Right ventricle myocardium inferior (tissue), 1 donor: ENCODE data around the gene PPP2R2D. TPM values are rescaled to one million over a fixed set of nuclear protein-coding genes. Genes with fewer than 3 reads are reported as not detected.

Experiments
- ATAC-seq: fragments of 200-7000 bp; cut with Tn5 transposase; one replicate; pipeline ENCODE4 v1.9.1; 2020; ENCODE audit warnings: mild to moderate bottlenecking, moderate library complexity
- DNase-seq: peaks from one replicate; pipeline ENCODE4 v3.0.0; 2021; ENCODE audit errors: missing footprints
- intact Hi-C: fragments of 100-400 bp; cut with DNase I; formaldehyde crosslinking; loops from one replicate; pipeline ENCODE4 v1.11.0; 2022
- long read RNA-seq: library from polyadenylated mRNA; unstranded; transcript quantifications from one replicate; pipeline ENCODE4 v2.0.0, GENCODE V29; 2021
- total RNA-seq: library from RNA; stranded (reverse); fragmentation: NEBNext Ultra II Directional; extraction: Animal tissue kit (Norgen Biotek cat#: 25700); gene quantifications from one replicate; pipeline ENCODE4 v1.2.1, GENCODE V29; 2021
- donor health status: DM: no; HTN: yes; CAD: no; lungs with severe emphysema.

PPP2R2D gene
- 36.6 TPM for total RNA-seq
- long read RNA-seq, full-length matches to known transcripts: 17 of 31 reads
- long read RNA-seq, partial matches to known transcripts: 5 of 31 reads
- long read RNA-seq, other reads (novel, unspliced or antisense): 9 of 31 reads

DNA sequence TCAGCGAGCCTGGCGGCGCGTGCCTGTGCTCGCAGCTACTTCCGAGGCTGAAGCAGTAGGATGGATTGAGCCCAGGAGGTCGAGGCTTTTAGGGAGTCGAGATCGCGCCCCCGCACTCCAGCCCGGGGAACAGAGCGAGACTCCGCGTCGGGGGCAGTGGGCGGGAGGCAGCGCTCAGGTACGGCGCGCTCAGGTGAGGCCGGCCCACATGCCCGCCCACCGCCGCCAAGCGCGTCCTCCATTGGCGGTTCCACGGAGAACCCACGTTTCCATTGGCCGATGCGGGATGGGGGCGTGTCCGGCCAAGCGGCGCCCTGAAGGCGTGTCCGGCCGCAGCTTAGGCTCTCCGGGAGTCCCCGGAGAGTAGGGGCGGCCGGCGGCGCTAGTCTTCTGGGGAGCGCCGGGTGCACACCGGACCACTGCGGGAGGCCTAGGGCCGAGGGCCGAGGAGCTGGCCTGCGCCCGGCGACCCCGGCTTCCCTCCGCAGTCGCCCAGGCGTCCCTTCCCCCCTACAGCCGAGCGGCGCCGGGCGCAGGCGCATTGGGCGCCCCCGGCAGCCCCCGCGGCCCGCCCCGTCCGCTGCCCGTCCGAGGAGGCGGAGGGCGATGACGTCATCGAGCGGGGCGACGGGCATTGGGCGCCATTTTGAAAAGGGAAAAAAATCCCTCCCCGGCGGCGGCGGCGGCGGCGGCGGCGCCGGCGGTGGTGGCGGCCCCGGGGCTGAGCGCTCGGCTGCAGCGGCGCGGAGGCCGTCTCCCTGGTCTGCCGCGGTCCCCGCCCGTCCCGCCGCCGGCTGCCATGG, at the start of gene PPP2R2D:
Gene PPP2R2D, plus strand, starts transcription at position 659 of the 803 bp plus-strand sequence. Its CDS starts 141 bp downstream, at position 800.
- DNase-seq (peak; percentile 96), ATAC-seq (peak; percentile 97)
- intact Hi-C loops: loop anchor here (5.0 kb wide), 2 partner anchors 42 to 82 kb away; partner anchors contain the start of gene BNIP3

- intact Hi-C loops: no loop called here
- DNase-seq: no peak
- ATAC-seq: no peak
These were observed 49.5 kb upstream of the PPP2R2D start for GRCh38 chr10:131851346-131851745.

- intact Hi-C loops: no loop called here
- ATAC-seq (no peak), DNase-seq (no peak)
These were observed 48.5 kb upstream of the PPP2R2D start for GRCh38 chr10:131852176-131852822.

GRCh38 chr10:131852823-131853609, 47.8 kb upstream of the PPP2R2D start:
- intact Hi-C loops: no loop called here
- ATAC-seq (no peak), DNase-seq (no peak)

GRCh38 chr10:131853610-131853964, 47.2 kb upstream of the PPP2R2D start:
- DNase-seq (no peak), ATAC-seq (no peak)
- intact Hi-C loops: no loop called here

GRCh38 chr10:131854579-131855335, 46.1 kb upstream of the PPP2R2D start:
- DNase-seq: no peak
- no peak for ATAC-seq
- intact Hi-C loops: no loop called here

DNA sequence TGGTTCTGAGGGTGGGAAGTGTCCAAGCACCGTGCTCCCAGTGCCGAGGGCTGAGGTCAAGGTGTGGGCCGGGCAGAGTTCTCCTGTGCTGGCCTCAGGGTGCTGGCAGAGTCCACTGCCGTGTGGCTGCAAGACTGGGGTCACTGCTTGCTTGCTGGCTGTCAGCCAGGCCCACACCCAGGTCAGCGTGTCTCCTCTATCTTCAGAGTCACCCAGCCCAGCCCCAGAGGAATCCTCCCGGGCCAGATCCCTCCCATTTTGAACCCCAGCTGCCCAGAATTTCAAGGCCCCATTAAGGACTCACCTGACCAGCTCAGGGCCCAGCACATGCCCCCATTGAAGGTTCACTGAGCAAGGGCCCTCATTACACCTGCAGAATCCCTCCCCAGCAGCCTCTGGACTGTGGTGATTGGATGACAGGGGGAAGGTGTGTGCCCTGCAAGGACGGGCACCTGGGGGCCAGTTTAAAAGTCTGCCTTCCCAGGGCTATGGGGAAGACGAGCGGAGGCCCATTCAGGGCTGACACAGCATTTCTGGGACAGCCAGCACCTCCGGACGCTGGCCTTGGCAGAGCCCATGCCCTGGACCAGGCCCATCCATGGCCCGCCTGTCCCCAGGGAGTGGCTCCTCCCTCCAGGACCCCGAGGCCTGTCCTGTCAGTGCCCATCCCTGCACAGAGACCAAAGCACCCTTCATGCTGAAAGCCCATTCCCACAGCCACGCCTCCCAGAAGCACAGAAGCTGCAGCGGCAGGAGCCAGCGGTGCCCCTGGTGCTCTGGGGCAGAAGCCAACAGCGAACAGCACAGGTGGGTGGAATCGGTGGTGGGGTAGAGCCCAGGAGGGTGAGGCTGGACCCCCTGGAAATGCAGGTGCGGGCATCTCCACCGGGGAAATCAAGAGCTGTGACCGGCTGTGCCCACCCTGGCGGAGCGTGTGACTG, 45.1 kb upstream of the PPP2R2D start:
- no peak for DNase-seq
- no peak for ATAC-seq
- intact Hi-C loops: no loop called here

DNA sequence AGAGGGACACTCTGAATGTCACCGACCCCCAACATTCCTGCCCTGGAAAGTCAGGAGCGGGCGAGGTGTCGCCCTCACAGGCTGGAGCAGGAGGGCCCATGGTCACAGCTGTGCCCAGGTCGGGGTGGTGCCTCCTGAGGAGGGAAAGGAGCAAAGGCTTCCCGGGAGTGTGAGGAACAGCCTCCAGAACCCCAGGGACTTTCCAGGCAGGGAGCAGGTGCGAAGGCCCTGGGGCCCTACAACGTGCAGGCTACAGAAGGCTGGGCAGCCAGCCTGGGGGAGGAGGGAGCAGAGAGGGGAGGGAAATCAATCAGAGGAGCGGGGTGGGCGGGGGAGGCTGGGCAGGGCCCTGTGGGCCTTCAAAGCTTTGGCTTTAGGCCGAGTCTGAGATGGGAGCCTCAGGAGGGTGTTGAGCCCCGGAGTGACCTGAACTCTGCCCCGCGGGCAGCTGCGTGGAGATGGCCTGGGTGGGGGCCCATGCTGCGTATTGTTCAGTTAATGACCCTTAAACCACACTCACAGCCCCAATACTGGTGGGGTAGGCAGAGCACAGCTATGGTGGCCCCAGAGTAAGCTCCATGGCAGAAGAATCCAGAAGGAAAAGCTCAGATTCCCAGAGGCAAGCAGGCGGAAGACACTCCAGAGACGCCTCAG, 44.2 kb upstream of the PPP2R2D start:
- intact Hi-C loops: no loop called here
- ATAC-seq: no peak
- DNase-seq: no peak

DNA sequence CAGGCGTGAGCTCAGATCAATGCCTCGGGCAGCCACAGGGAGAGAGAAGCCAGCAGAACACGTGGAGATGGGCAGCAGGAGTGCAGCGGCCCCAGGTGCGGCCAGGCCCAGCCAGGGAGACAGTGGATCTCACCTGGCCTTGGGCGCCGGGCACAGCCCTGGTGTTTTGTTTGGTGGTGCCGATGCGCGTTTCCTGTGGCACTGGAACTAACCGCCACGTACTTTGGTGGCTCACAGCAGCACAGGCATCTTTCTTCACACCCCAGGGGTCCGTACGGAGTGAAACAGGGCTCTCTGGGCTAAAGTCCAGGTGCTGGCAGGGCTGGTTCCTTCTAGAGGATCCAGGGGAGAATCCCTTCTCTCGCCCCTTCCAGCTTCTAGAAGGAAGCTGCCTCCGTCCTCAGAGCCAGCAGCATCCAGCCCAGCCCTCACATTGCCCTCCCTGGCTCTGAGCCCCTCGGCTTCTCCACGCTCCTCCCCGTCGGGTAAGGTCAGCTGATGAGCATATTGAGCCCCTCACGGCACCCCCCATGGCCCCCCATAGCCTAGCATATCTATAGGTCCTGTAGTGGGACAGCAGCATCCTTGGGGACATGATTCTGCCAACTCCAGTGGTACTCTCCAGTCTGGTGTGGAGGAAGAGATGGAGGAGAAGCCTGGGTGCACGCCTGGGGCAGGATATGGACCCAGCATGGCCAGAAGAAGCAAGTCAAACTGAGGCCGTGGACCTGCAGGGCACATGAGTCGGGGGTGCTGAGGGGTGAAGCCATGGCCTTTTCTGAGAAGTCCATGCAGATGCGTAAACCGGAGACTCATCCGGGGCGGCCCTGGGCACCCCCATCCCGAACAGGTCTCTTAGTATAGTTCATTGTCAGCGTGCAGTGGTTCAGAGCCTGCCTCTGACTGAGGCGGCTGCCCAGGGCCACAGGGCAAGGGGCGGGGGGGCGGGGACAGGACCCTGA, 43.4 kb upstream of the PPP2R2D start:
- no peak for DNase-seq
- intact Hi-C loops: no loop called here
- no peak for ATAC-seq

GRCh38 chr10:131858118-131858515, 42.7 kb upstream of the PPP2R2D start:
- no peak for ATAC-seq
- intact Hi-C loops: no loop called here
- DNase-seq: no peak

DNA sequence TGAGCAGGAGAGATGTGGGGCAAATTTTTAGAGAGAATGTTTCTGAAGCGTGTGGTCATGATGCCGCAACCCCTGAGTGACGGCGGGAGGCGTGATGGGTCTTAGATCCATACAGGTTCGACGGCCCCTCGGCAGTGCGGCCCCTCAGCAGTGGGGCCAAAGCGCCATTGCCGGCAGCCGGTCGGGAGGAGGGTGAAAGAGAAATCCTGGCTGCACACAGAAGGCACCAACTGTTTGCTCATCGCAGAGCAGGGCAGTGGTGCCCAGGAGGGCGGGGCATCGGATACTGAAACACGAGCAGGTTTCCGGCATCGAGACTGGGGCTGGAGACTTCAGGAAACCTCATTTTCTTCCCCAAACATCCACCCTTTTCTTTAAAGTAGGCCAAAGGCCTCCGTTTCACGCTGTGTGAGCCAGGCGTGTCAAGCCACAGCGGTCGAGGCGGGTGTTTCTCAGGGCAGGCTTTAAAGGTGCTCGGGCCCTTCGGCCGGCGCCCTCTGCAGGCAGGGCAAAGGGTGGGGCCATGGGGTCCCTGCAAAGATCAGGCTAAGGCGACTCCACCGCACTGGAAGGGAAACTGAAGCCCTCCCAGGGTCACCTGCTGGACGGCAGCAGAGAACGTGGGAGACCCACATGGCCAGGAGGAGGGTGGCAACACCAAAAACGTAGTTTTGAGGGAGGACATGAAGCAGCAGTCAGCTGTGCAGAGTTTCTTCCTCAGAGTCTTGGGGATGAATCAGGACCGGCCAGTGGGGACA, 42.0 kb upstream of the PPP2R2D start:
- intact Hi-C loops: no loop called here
- ATAC-seq (no peak), DNase-seq (no peak)

- intact Hi-C loops: no loop called here
- ATAC-seq: no peak
- DNase-seq: no peak
These were observed 41.3 kb upstream of the PPP2R2D start for GRCh38 chr10:131859341-131860020.

- DNase-seq (no peak), ATAC-seq (no peak)
- intact Hi-C loops: no loop called here
These were observed 40.5 kb upstream of the PPP2R2D start for GRCh38 chr10:131860311-131860710.

DNA sequence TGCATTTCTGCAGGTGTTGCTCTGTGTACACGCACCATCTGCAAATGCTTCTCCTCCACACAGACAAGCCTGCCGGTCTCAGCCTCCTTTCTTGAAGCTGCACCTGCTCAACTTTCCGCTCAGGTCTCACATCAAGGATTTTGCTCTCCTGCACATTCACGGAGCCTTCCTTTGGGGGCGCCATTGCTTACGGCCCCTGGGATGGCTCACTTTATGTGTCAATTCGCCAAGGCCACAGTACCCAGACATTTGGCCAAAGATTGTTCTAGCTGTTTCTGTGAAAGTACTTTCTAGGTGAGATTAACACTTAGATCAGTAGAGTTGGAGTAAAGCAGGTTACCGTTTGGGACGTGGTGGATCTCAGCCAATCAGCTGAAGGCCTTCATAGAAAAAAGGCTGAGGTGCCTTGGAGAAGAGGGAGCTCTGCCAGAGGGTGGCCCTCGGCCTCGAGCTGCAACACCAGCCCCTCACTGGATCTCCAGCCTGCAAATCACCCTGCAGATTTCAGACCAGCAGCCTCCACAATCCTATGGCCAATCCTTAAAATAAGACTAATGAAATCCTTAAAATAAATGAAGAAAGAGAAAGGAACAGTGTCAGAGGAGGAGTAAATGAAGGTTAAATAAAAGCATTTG, 39.9 kb upstream of the PPP2R2D start:
- intact Hi-C loops: no loop called here
- ATAC-seq: no peak
- DNase-seq: no peak
